Stromal cell of bone marrow (primary cell): ENCODE data around the gene SULT1A3.
"Not testable (repeated sequence)": the region's sequence is repeated elsewhere in the genome, so short reads cannot be mapped to it uniquely, and the experiment has no call there.

Experiments used
- DNase-seq: peaks from one replicate; pipeline ENCODE4 v3.0.0-alpha.2; 2012; ENCODE audit warnings: low read depth

SULT1A3 gene

DNA sequence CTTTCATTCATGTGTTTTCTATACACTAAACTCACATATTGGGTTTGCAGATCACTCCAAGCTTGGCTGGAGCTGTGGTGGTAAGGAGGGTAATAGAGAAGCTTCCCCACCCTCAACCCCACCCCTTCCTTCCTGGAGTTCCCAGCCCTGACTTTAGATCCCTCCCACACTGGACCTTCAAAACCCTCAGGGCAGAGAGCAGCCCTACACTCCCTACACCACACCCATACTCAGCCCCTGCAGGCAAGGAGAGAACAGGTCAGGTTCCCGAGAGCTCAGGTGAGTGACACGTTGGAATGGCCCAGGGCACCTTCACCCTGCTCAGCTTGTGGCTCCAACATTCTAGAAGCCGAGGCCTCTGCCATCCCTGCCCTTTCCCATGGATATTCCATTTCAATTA is at the start of gene SULT1A3:
Gene SULT1A3, plus strand, starts transcription at position 207 of the 400 bp plus-strand sequence. CDS start 1,474 bp downstream, outside the sequence.
- DNase-seq: not testable (repeated sequence)

GRCh38 chr16:30151091-30151490 is 48.0 kb upstream of the SULT1A3 start:
- DNase-seq: no peak

DNA sequence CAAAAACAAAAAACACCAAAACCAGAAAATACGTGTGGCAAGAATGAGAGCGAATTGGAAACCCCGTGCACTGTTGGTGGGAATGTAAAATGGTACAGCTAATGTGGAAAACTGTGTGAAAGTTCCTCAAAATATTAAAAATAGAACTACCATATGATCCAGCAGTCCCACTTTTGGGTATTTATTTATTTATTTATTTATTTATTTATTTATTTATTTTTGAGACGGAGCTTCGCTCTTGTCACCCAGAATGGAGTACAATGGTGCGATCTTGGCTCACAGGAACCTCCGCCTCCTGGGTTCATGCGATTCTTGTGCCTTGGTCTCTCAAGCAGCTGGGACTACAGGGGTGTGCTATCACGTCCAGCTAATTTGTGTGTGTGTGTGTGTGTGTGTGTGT is 46.5 kb upstream of the SULT1A3 start:
- DNase-seq: no peak

DNA sequence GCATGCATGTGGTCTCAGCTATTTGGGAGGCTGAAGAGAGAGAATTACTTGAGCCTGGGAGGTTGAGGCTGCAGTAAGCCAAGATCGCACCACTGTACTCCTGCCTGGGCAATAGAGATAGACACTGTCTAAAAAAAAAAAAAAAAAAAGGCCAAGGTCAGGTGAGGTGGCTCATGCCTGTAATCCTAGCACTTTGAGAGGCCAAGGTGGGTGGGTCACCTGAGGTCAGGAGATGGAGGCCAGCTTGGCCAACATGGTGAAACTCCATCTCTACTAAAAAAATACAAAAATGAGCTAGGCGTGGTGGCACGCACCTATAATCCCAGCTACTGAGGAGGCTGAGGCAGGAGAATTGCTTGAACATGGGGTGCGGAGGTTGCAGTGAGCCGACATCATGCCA is 43.9 kb upstream of the SULT1A3 start:
- no peak for DNase-seq

DNA sequence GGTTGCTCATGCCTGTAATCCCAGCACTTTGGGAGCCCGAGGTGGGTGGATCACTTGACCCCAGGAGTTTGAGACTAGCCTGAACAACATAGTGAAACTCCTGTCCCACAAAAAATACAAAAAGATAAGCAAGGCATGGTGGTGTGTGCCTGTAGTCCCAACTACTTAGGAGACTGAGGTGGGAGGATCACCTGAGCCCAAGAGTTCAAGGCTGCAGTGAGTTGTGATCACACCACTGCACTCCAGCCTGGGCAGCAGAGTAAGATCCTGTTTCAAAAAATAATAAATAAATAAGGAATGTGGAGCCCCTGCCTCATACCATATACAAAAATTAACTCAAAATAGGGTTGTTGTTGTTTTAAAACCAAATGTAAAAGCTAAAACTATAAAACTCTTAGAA is 41.8 kb upstream of the SULT1A3 start:
- DNase-seq: no peak

DNA sequence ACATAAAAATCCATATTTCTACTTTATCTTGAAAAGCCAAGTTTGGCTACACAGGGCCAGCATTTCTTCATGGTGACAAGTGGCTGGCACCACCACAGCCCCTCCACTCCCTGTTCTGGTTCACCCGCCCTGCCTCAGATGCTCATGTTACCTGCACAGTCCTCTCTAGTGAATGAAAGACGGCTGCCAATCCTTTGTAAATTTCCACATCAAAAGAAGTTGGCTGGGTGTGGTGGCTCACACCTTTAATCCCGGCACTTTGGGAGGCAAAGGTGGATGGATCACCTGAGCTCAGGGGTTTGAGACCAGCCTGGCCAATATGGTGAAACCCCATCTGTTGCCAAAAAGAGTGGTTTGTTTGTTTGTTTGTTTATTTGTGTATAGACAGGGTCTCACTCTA is 35.5 kb upstream of the SULT1A3 start:
- no peak for DNase-seq

GRCh38 chr16:30166202-30166902 is 32.7 kb upstream of the SULT1A3 start:
- DNase-seq: no peak

DNA sequence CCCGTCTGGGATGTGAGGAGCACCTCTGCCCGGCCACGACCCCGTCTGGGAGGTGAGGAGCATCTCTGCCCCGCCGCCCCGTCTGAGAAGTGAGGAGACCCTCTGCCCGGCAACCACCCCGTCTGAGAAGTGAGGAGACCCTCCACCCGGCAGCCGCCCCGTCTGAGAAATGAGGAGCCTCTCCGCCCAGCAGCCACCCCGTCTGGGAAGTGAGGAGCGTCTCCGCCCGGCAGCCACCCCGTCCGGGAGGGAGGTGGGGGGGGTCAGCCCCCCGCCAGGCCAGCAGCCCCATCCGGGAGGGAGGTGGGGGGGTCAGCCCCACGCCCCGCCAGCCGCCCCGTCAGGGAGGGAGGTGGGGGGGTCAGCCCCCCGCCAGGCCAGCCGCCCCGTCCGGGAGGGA is 30.3 kb upstream of the SULT1A3 start:
- DNase-seq: not testable (repeated sequence)

DNA sequence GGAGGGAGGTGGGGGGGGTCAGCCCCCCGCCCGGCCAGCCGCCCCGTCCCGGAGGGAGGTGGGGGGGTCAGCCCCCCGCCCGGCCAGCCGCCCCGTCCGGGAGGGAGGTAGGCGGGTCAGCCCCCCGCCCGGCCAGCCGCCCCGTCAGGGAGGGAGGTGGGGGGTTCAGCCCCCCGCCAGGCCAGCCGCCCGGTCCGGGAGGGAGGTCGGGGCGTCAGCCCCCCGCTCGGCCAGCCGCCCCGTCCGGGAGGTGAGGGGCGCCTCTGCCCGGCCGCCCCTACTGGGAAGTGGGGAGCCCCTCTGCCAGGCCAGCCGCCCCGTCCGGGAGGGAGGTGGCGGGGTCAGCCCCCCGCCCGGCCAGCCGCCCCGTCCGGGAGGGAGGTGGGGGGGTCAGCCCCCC is 29.6 kb upstream of the SULT1A3 start:
- not testable (repeated sequence) for DNase-seq

- DNase-seq: not testable (repeated sequence)
These were observed 28.9 kb upstream of the SULT1A3 start for GRCh38 chr16:30170145-30170544.

GRCh38 chr16:30173054-30173453 is 26.0 kb upstream of the SULT1A3 start:
- DNase-seq: no peak

- DNase-seq: not testable (repeated sequence)
These were observed 22.2 kb upstream of the SULT1A3 start for GRCh38 chr16:30176876-30177275.

DNA sequence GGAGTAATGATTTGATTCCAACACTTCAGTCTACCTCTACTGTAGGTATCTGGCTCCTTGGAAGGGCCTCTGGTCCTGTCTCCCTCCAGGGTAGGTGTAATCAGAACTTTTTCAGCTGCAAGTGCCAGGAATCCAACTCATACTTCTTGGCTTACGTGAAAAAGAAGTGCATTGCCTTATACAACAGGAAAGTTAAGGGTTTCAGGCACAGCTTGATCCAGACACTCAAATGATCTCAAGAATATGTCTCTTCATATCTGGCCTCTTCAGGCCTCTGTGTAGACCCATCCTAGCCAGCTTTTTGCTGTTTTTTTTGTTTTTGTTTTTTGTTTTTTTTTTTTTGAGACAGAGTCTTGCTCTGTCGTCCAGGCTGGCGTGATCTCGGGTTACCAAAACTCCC is 19.9 kb upstream of the SULT1A3 start:
- DNase-seq: no peak

DNA sequence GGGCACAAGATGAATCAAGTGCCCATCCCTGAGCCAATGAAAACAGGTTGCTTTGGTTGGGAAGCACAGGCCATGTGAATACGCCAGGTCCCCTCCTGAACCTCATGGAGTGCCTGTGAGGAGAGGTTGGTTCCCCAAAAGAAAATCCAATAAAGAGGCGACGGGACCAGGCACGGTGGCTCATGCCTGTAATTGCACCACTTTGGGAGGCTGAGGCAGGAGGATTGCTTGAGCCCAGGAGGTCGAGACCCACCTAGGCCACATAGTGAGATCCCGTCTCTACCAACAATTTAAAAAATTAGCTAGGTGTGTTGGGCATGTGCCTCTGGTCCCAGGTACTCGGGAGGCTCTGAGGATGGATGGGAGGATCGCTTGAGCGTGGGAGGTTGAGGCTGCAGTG is 19.1 kb upstream of the SULT1A3 start:
- no peak for DNase-seq

DNA sequence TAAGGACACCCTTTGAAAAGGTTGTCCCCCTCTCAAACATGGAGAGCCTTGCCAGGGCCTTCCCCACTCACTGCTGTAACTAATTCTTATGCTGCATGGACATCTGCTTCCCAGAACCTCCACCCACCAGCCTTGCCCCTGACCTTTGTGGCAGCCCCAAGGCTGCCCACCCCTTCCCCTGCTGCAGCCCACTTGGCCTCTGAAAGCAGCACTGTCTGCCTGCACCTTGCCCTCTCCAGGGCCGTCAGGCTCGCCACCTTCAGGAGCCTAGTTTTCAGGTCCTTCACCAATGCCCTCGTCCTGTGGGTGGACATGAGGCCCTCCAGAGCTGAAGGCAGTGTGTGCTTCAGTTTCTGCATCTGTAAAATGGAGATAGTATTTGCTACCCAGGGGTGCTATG is 18.3 kb upstream of the SULT1A3 start:
- DNase-seq: no peak

- DNase-seq: peak; percentile 49
These were observed 15.6 kb upstream of the SULT1A3 start, which contains the start of gene CORO1A for GRCh38 chr16:30183233-30184095. CORO1A (plus strand) TSS chr16:30183602; CDS start chr16:30185210, 1,608 bp downstream.

DNA sequence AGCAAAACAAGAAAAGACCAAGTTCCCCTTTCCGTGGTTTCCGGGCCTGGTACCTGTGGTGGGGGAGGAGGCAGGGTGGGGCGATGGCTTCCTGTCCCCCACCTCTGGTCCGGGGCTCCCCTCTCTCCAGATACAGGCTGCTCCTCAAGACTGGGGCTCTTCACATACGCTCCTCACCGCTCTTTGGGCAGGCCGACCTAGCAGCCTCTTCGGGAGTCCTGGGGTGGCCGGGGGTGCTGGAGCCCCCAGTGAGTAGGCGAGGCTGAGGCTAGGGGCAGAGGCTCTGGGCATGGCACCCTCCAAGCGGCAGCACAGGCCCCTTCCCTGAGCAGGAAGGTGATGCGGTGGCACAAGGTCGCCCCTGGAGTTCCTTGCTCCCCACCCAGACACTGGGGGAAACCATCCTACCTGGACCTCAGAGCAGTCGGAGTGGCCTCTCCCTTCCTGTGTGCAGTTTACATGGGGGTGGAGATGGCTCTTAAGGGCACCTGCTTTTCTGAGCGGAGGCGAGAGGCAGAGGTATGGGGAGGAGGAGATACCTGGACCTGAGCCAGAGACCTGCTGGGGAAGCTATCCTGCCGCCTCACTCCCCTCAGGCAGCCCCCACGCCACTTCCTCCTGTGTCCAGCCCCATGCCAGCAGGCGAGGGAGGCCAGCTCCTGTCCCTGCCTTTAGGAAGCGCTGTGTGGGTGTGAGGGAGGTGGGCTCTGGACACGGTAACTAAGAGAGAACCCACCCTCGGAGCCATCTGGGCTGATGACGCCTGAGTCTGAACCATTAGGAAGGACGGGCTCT is 14.8 kb upstream of the SULT1A3 start:
- no peak for DNase-seq

GRCh38 chr16:30184891-30185682 is 14.0 kb upstream of the SULT1A3 start:
- DNase-seq: no peak

- DNase-seq: no peak
These were observed 13.2 kb upstream of the SULT1A3 start for GRCh38 chr16:30185683-30186421.

DNA sequence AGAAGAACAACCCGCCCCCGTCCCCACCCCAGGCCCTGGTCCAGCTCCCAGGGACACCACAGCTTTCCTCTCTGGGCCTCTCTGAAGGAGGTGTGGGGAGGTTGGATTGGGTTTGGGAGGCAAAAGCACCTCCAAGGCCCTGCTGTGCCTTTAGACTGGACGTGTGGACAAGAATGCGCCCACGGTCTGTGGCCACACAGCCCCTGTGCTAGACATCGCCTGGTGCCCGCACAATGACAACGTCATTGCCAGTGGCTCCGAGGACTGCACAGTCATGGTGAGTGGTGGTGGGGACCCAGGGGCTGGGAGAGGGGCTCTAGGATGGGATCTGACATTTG is 12.6 kb upstream of the SULT1A3 start:
- DNase-seq: no peak
